Measurements from ENCODE around the gene RNF144B.

DNA sequence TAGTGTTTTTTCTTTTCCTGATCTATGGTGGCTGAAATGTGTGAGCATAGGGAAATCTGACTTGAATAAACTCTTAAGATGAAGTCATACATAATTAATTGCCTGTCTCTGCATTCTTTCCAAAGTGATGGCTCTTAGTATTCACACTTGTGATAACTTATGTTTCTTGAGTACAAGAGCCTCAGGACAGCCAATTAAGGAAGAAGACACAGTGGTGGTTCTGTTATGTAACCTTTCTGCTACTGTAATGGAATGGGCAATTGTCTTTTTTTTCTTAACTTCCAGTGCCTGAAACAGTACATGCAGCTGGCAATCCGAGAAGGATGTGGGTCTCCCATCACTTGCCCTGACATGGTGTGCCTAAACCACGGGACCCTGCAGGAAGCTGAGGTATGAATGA, 40.1 kb downstream of the RNF144B start:
- TF ChIP-seq, protein P1, sequence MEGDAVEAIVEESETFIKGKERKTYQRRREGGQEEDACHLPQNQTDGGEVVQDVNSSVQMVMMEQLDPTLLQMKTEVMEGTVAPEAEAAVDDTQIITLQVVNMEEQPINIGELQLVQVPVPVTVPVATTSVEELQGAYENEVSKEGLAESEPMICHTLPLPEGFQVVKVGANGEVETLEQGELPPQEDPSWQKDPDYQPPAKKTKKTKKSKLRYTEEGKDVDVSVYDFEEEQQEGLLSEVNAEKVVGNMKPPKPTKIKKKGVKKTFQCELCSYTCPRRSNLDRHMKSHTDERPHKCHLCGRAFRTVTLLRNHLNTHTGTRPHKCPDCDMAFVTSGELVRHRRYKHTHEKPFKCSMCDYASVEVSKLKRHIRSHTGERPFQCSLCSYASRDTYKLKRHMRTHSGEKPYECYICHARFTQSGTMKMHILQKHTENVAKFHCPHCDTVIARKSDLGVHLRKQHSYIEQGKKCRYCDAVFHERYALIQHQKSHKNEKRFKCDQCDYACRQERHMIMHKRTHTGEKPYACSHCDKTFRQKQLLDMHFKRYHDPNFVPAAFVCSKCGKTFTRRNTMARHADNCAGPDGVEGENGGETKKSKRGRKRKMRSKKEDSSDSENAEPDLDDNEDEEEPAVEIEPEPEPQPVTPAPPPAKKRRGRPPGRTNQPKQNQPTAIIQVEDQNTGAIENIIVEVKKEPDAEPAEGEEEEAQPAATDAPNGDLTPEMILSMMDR (IDR thresholded peaks at IDR 0.05) = no peak
- no peak for TF ChIP-seq POLR2A (IDR thresholded peaks at IDR 0.05)
